Stomach (tissue), 9 donors: ENCODE measurements around the gene E4F1. TPM values are rescaled to one million over a fixed set of nuclear protein-coding genes. Genes with fewer than 3 reads are reported as not detected.

Experiments
- DNase-seq, 2 donors: peaks; one replicate each; pipeline versions ENCODE4 v3.0.0 to v3.0.0-alpha.2; 2013 to 2019
- H3K27ac ChIP-seq, 5 donors: fragments of 200-600 bp in 4 of 5; sonication (generic) in 4 of 5; one replicate each; pipeline ENCODE4 v1.5.1; 2013 to 2019; ENCODE audit warnings: mild to moderate bottlenecking in 1 of 5, moderate library complexity in 1 of 5
- H3K27me3 ChIP-seq, 3 donors: fragments of 200-600 bp; sonication (generic); one replicate each; pipeline ENCODE4 v1.5.1; 2017 to 2019; ENCODE audit warnings: mixed run types in 1 of 3
- H3K36me3 ChIP-seq, 4 donors: fragments of 200-600 bp; sonication (generic); 1 replicate in 3 of 4; 2 replicates in 1 of 4; pipeline ENCODE4 v1.5.1; 2016 to 2019
- H3K4me1 ChIP-seq, 4 donors: fragments of 200-600 bp; sonication (generic); one replicate each; pipeline ENCODE4 v1.5.1; 2016 to 2019
- H3K4me3 ChIP-seq, 4 donors: fragments of 200-600 bp; sonication (generic) in 3 of 4; one replicate each; pipeline ENCODE4 v1.5.1; 2016 to 2019; ENCODE audit warnings: mild to moderate bottlenecking in 1 of 4
- H3K9me3 ChIP-seq, 4 donors: fragments of 200-600 bp; sonication (generic); one replicate each; pipeline ENCODE4 v1.5.1; 2016 to 2019
- CTCF ChIP-seq, 7 experiments: fragments of 450-650 bp in 4 of 7; fragments of 200-600 bp in 3 of 7; sonication (generic) in 3 of 7; IDR thresholded peaks; one replicate each; pipeline ENCODE4 v1.5.1; 2016 to 2019; ENCODE audit warnings: antibody characterized with exemption in 7 of 7, control low read depth in 2 of 7, mild to moderate bottlenecking in 1 of 7
- EP300 ChIP-seq: sonication (generic); formaldehyde crosslinking; IDR thresholded peaks from one replicate; pipeline ENCODE4 v1.6.1; 2017; ENCODE audit warnings: antibody characterized with exemption
- POLR2A ChIP-seq, 4 donors: fragments of 450-650 bp; IDR thresholded peaks; one replicate each; pipeline ENCODE4 v1.6.1; 2016; ENCODE audit warnings: antibody characterized with exemption in 4 of 4, control low read depth in 2 of 4, mild to moderate bottlenecking in 1 of 4, moderate library complexity in 1 of 4
- POLR2AphosphoS5 ChIP-seq, 3 donors: sonication (generic); formaldehyde crosslinking; IDR thresholded peaks; one replicate each; pipeline ENCODE4 v1.6.1; 2016; ENCODE audit warnings: antibody characterized with exemption in 3 of 3
- WGBS, 5 donors: extraction: QIAGEN DNeasy Blood & Tissue Kit in 3 of 5; methylation state at CpG; one replicate each; pipeline versions ENCODE4 v1.1.5 to v1.1.7; 2013 to 2018; 5-methylcytosine and 5-hydroxymethylcytosine counted together
- intact Hi-C: fragments of 100-400 bp; cut with DNase I; formaldehyde crosslinking; loops from one replicate; pipeline ENCODE4 v1.15.1; 2023; ENCODE audit warnings: low total_unique reads
- polyA plus RNA-seq, 3 donors: library from polyadenylated mRNA; stranded (reverse); fragments of 200-250 nt; gene quantifications; one replicate each; pipeline ENCODE4 v1.2.3, GENCODE V29; 2013
- small RNA-seq, 4 donors: library from RNA; depleted of rRNA; stranded (forward); fragments of <200 nt; gene quantifications; one replicate each; pipeline ENCODE3, GENCODE V24; 2016
- total RNA-seq, 5 donors: library from RNA; depleted of rRNA; stranded (reverse); fragments of >200 nt; gene quantifications; one replicate each; pipeline versions ENCODE4 v1.1.0 to v1.2.3, GENCODE V29; 2014 to 2016
- donor health status: healthy with polysubstance abuse.
- donor health status: Bipolar disorder and iron deficiency.
- donor health status: healthy.

Gene E4F1
- total and polyA plus RNA-seq, 8 donors = 12.7 to 114 (median 35.6) TPM

DNA sequence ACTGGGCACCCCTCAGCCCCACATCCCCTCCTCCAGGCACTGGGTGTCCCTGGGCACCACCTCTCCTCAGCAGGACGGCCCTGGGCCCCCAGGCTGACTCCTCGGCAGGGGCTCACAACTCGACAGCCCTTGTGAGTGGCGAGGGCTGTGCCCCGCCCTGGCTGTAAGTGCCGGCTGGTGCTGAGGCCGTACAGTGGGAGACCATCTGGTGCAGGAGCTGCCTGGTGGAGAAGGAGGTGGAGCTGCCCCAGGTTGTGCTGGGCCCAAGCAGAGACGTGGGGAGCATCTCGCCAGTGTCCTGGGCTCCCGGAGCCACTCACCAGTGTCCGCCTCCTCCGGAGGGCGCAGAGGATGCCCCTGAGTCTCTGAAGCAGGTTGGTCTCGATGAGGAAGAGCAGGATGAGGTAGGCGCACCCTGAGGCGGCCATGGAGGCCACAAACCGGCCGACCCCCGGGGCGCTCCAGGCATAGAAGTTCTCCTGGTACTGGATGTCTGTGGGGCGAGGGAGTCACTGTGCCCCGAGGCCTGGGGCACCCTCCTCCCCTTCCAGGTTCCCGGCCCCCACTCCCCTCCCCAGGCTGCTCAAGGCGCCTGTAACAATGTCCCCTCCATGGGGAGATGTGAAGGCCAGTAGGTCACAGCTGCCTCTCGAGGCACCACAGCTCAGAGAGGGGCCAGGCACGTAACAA is 59.6 kb downstream of the E4F1 start:
- DNase-seq = peak in 1 of 2 donors; percentile 8
- 81 to 89% (median 88%) methylated on average over 19 to 26 of the region's 26 CpGs for WGBS, 5 donors
- no peak overlapping the region for H3K27ac ChIP-seq
- H3K27me3 ChIP-seq = no peaks in the 10 kb centered on the region
- H3K9me3 ChIP-seq = no peaks in the 10 kb centered on the region
- TF ChIP-seq POLR2A (IDR thresholded peaks at IDR 0.05) (no peak), EP300 (no peak), CTCF (IDR thresholded peaks at IDR 0.05) (no peak)
- H3K4me1 ChIP-seq = no peaks in the 10 kb centered on the region
- no peak overlapping the region for H3K4me3 ChIP-seq
- peaks cover 0 to 77% (median 44%) of the 10 kb centered on the region in 4 donors for H3K36me3 ChIP-seq
- intact Hi-C loops = no loop called here

- intact Hi-C loops = no loop called here
- DNase-seq = peak in 1 of 2 donors; percentile 0
- H3K27me3 ChIP-seq = no peaks in the 10 kb centered on the region
- 85 to 91% (median 89%) methylated on average over 34 to 37 of the region's 37 CpGs for WGBS, 5 donors
- no peak overlapping the region for H3K4me3 ChIP-seq
- no peaks in the 10 kb centered on the region for H3K4me1 ChIP-seq
- H3K9me3 ChIP-seq = no peaks in the 10 kb centered on the region
- TF ChIP-seq POLR2AphosphoS5 (IDR thresholded peaks at IDR 0.05) = no peak
- TF ChIP-seq CTCF (IDR thresholded peaks at IDR 0.05) = no peak
- TF ChIP-seq EP300 = no peak
- no peak for TF ChIP-seq POLR2A (IDR thresholded peaks at IDR 0.05)
- peaks cover 1 to 79% (median 47%) of the 10 kb centered on the region in 4 donors for H3K36me3 ChIP-seq
- H3K27ac ChIP-seq = no peak overlapping the region
Measured at GRCh38 chr16:2284001-2284770, 60.8 kb downstream of the E4F1 start.

GRCh38 chr16:2284797-2285576 is 61.6 kb downstream of the E4F1 start:
- peaks cover 4 to 86% (median 52%) of the 10 kb centered on the region in 4 donors for H3K36me3 ChIP-seq
- H3K4me3 ChIP-seq = no peak overlapping the region
- TF ChIP-seq POLR2A (IDR thresholded peaks at IDR 0.05) (no peak), EP300 (no peak), CTCF (IDR thresholded peaks at IDR 0.05) (no peak), POLR2AphosphoS5 (IDR thresholded peaks at IDR 0.05) (no peak)
- no peaks in the 10 kb centered on the region for H3K9me3 ChIP-seq
- no peaks in the 10 kb centered on the region for H3K4me1 ChIP-seq
- no peak for DNase-seq
- intact Hi-C loops = no loop called here
- WGBS, 5 donors = 85 to 92% (median 89%) methylated on average over 24 to 35 of the region's 35 CpGs
- H3K27me3 ChIP-seq = no peaks in the 10 kb centered on the region
- H3K27ac ChIP-seq = no peak overlapping the region

Small RNA genes lying within 50 kb of the gene (small RNA-seq; reads per million reads assigned to genes)
- 0 reads per million in 4 donors for gene MIR3677
- gene MIR4717 = 0 reads per million in 4 donors

Other genes starting within 250 kb of the E4F1 start
- gene NOXO1, start 242.1 kb upstream of the E4F1 start, total RNA-seq = 10 to 100 TPM in 1 of 5 donors, not detected in 4; 58.2 TPM
- gene NOXO1, start 242.1 kb upstream of the E4F1 start, polyA plus RNA-seq = 1 to 10 TPM; 1.2 to 3.4 (median 2.6) TPM
- gene GFER, start 239.4 kb upstream of the E4F1 start, total RNA-seq = 100 to 1,000 TPM in 1 of 5 donors, 10 to 100 TPM in 1, 1 to 10 TPM in 3; 3.1 to 313 (median 9.9) TPM
- 10 to 100 TPM; 31.2 to 50.6 (median 36.1) TPM for gene GFER, start 239.4 kb upstream of the E4F1 start, polyA plus RNA-seq
- gene SYNGR3, start 233.6 kb upstream of the E4F1 start, total RNA-seq = 1 to 10 TPM in 1 of 5 donors, not detected in 4; 1.7 TPM
- gene SYNGR3, start 233.6 kb upstream of the E4F1 start, polyA plus RNA-seq = 1 to 10 TPM in 1 of 3 donors, not detected in 2; 1.3 TPM
- gene ZNF598, start 213.8 kb upstream of the E4F1 start, total RNA-seq = 10 to 100 TPM; 16.3 to 86.2 (median 34.8) TPM
- 10 to 100 TPM; 21.1 to 31.0 (median 21.4) TPM for gene ZNF598, start 213.8 kb upstream of the E4F1 start, polyA plus RNA-seq
- gene NPW, start 203.8 kb upstream of the E4F1 start, total RNA-seq = under 1 TPM in 1 of 5 donors, not detected in 4; 0.55 TPM
- 10 to 100 TPM in 1 of 3 donors, 1 to 10 TPM in 2; 1.6 to 12.4 (median 2.4) TPM for gene NPW, start 203.8 kb upstream of the E4F1 start, polyA plus RNA-seq
- gene NHERF2, start 196.7 kb upstream of the E4F1 start, total RNA-seq = 100 to 1,000 TPM in 2 of 5 donors, 10 to 100 TPM in 3; 17.4 to 201 (median 95.5) TPM
- gene NHERF2, start 196.7 kb upstream of the E4F1 start, polyA plus RNA-seq = 100 to 1,000 TPM in 2 of 3 donors, 10 to 100 TPM in 1; 65.4 to 236 (median 157) TPM
- 100 to 1,000 TPM in 2 of 5 donors, 1 to 10 TPM in 3; 2.3 to 663 (median 9.5) TPM for gene NTHL1, start 175.8 kb upstream of the E4F1 start, total RNA-seq
- gene NTHL1, start 175.8 kb upstream of the E4F1 start, polyA plus RNA-seq = 10 to 100 TPM; 29.2 to 40.6 (median 36.6) TPM
- gene TSC2, start 175.6 kb upstream of the E4F1 start, total RNA-seq = 100 to 1,000 TPM in 3 of 5 donors, 10 to 100 TPM in 2; 68.5 to 369 (median 118) TPM
- 10 to 100 TPM; 40.8 to 46.0 (median 41.1) TPM for gene TSC2, start 175.6 kb upstream of the E4F1 start, polyA plus RNA-seq
- 100 to 1,000 TPM in 3 of 5 donors, 10 to 100 TPM in 2; 88.5 to 776 (median 459) TPM for gene PKD1, start 87.7 kb upstream of the E4F1 start, total RNA-seq
- 10 to 100 TPM; 10.4 to 58.9 (median 22.7) TPM for gene PKD1, start 87.7 kb upstream of the E4F1 start, polyA plus RNA-seq
- 100 to 1,000 TPM in 1 of 5 donors, 10 to 100 TPM in 1, not detected in 3; 27.2 to 114 TPM for gene RAB26, start 75.0 kb upstream of the E4F1 start, total RNA-seq
- gene RAB26, start 75.0 kb upstream of the E4F1 start, polyA plus RNA-seq = 10 to 100 TPM; 15.1 to 63.4 (median 20.3) TPM
- gene TRAF7, start 67.8 kb upstream of the E4F1 start, total RNA-seq = 100 to 1,000 TPM in 1 of 5 donors, 10 to 100 TPM in 4; 20.9 to 204 (median 58.9) TPM
- 10 to 100 TPM; 27.1 to 39.5 (median 37.3) TPM for gene TRAF7, start 67.8 kb upstream of the E4F1 start, polyA plus RNA-seq
- gene CASKIN1, start 27.0 kb upstream of the E4F1 start, total RNA-seq = under 1 TPM in 1 of 5 donors, not detected in 4; 0.73 TPM
- under 1 TPM; 0.15 to 0.55 (median 0.19) TPM for gene CASKIN1, start 27.0 kb upstream of the E4F1 start, polyA plus RNA-seq
- 100 to 1,000 TPM in 1 of 5 donors, 10 to 100 TPM in 3, 1 to 10 TPM in 1; 7.5 to 235 (median 56.2) TPM for gene MLST8, start 18.1 kb upstream of the E4F1 start, total RNA-seq
- gene MLST8, start 18.1 kb upstream of the E4F1 start, polyA plus RNA-seq = 10 to 100 TPM; 46.8 to 68.1 (median 55.3) TPM
- 10 to 100 TPM in 4 of 5 donors, 1 to 10 TPM in 1; 2.6 to 78.8 (median 16.5) TPM for gene BRICD5, start 12.7 kb upstream of the E4F1 start, total RNA-seq
- gene BRICD5, start 12.7 kb upstream of the E4F1 start, polyA plus RNA-seq = 1 to 10 TPM; 4.2 to 6.5 (median 6.3) TPM
- gene PGP, start 8.8 kb upstream of the E4F1 start, total RNA-seq = 10 to 100 TPM in 4 of 5 donors, 1 to 10 TPM in 1; 9.4 to 90.4 (median 15.9) TPM
- gene PGP, start 8.8 kb upstream of the E4F1 start, polyA plus RNA-seq = 10 to 100 TPM in 2 of 3 donors, 1 to 10 TPM in 1; 9.3 to 11.0 (median 10.0) TPM
- gene DNASE1L2, start 12.9 kb downstream of the E4F1 start, total RNA-seq = not detected
- under 1 TPM in 2 of 3 donors, not detected in 1; 0.68 to 0.90 TPM for gene DNASE1L2, start 12.9 kb downstream of the E4F1 start, polyA plus RNA-seq
- gene ECI1, start 28.0 kb downstream of the E4F1 start, total RNA-seq = 100 to 1,000 TPM in 3 of 5 donors, 10 to 100 TPM in 2; 20.4 to 234 (median 113) TPM
- gene ECI1, start 28.0 kb downstream of the E4F1 start, polyA plus RNA-seq = 100 to 1,000 TPM in 2 of 3 donors, 10 to 100 TPM in 1; 84.3 to 109 (median 106) TPM
- gene RNPS1, start 44.5 kb downstream of the E4F1 start, total RNA-seq = 100 to 1,000 TPM in 4 of 5 donors, 10 to 100 TPM in 1; 72.7 to 162 (median 116) TPM
- gene RNPS1, start 44.5 kb downstream of the E4F1 start, polyA plus RNA-seq = 100 to 1,000 TPM in 1 of 3 donors, 10 to 100 TPM in 2; 80.9 to 127 (median 99.2) TPM
- gene ABCA3, start 117.1 kb downstream of the E4F1 start, total RNA-seq = 10 to 100 TPM in 1 of 5 donors, 1 to 10 TPM in 4; 3.8 to 39.3 (median 4.9) TPM
- gene ABCA3, start 117.1 kb downstream of the E4F1 start, polyA plus RNA-seq = 1 to 10 TPM in 2 of 3 donors, under 1 TPM in 1; 0.61 to 2.7 (median 2.4) TPM
- 1 to 10 TPM; 1.3 to 7.8 (median 5.2) TPM for gene CCNF, start 205.9 kb downstream of the E4F1 start, total RNA-seq
- 1 to 10 TPM in 2 of 3 donors, under 1 TPM in 1; 0.46 to 3.6 (median 1.9) TPM for gene CCNF, start 205.9 kb downstream of the E4F1 start, polyA plus RNA-seq
- gene TEDC2, start 236.5 kb downstream of the E4F1 start, total RNA-seq = 1 to 10 TPM in 3 of 5 donors, not detected in 2; 1.3 to 3.8 (median 3.6) TPM
- gene TEDC2, start 236.5 kb downstream of the E4F1 start, polyA plus RNA-seq = 1 to 10 TPM in 2 of 3 donors, not detected in 1; 1.5 to 2.7 TPM
- 1 to 10 TPM in 1 of 5 donors, not detected in 4; 1.8 TPM for gene NTN3, start 247.7 kb downstream of the E4F1 start, total RNA-seq
- gene NTN3, start 247.7 kb downstream of the E4F1 start, polyA plus RNA-seq = not detected